Liver (tissue), 9 donors: Measurements from ENCODE around the gene ADCY4. TPM values are rescaled to one million over a fixed set of nuclear protein-coding genes. Genes with fewer than 3 reads are reported as not detected.

Source experiments
- DNase-seq: peaks from one replicate; pipeline ENCODE4 v3.0.0-alpha.2; 2017; ENCODE audit warnings: low spot score
- H3K27ac ChIP-seq, 2 donors: one replicate each; pipeline ENCODE4 v1.7.0; 2013; ENCODE audit warnings: inconsistent platforms in 2 of 2, low read length in 2 of 2, control low read depth in 1 of 2, low read depth in 1 of 2, mild to moderate bottlenecking in 1 of 2
- H3K27me3 ChIP-seq, 4 donors: one replicate each; pipeline versions ENCODE4 v1.6.1 to v1.7.0; 2013; ENCODE audit warnings: low read length in 3 of 4, inconsistent platforms in 1 of 4, mild to moderate bottlenecking in 1 of 4, moderate library complexity in 1 of 4; ENCODE audit not compliant: control insufficient read depth in 4 of 4, insufficient read depth in 4 of 4
- H3K36me3 ChIP-seq, 4 donors: one replicate each; pipeline versions ENCODE4 v1.6.1 to v1.7.0; 2013; ENCODE audit warnings: low read length in 3 of 4, mild to moderate bottlenecking in 3 of 4, low read depth in 1 of 4, moderate library complexity in 1 of 4; ENCODE audit not compliant: control insufficient read depth in 4 of 4, insufficient read depth in 3 of 4
- H3K4me1 ChIP-seq, 4 donors: one replicate each; pipeline versions ENCODE4 v1.6.1 to v1.7.0; 2013; ENCODE audit warnings: low read length in 3 of 4, mild to moderate bottlenecking in 3 of 4, moderate library complexity in 1 of 4; ENCODE audit not compliant: control insufficient read depth in 4 of 4, insufficient read depth in 4 of 4
- H3K4me3 ChIP-seq, 3 donors: one replicate each; pipeline versions ENCODE4 v1.6.1 to v1.7.0; 2013; ENCODE audit warnings: low read length in 3 of 3, control low read depth in 1 of 3, low read depth in 1 of 3, mild to moderate bottlenecking in 1 of 3
- H3K9ac ChIP-seq, 2 donors: one replicate each; pipeline ENCODE4 v1.7.0; 2013; ENCODE audit warnings: low read length in 2 of 2, mild to moderate bottlenecking in 2 of 2, moderate library complexity in 2 of 2, control low read depth in 1 of 2, low read depth in 1 of 2
- H3K9me3 ChIP-seq, 4 donors: one replicate each; pipeline versions ENCODE4 v1.6.1 to v1.7.0; 2013; ENCODE audit warnings: low read length in 3 of 4; ENCODE audit not compliant: control insufficient read depth in 4 of 4
- CTCF ChIP-seq: fragments of 150-350 bp; IDR thresholded peaks from 2 replicates; pipeline ENCODE4 v1.5.1; 2017; ENCODE audit warnings: improper control_type of control experiment, low read depth, low read length; ENCODE audit not compliant: missing input control
- EGR1 ChIP-seq, 2 donors: IDR thresholded peaks; 2 replicates each; pipeline ENCODE4 v1.6.1; 2016 to 2018; ENCODE audit warnings: antibody characterized with exemption in 2 of 2, low read depth in 2 of 2
- FOXA1 ChIP-seq: IDR thresholded peaks from 2 replicates; pipeline ENCODE4 v1.6.1; 2016; ENCODE audit warnings: antibody characterized with exemption
- HNF4A ChIP-seq, 2 donors: conservative IDR thresholded peaks; 2 replicates each; pipeline ENCODE4 v1.6.1; 2016; ENCODE audit warnings: antibody characterized with exemption in 2 of 2, mild to moderate bottlenecking in 2 of 2
- HNF4G ChIP-seq: IDR thresholded peaks from 2 replicates; pipeline ENCODE4 v1.6.1; 2016; ENCODE audit warnings: antibody characterized with exemption
- NR2F2 ChIP-seq: IDR thresholded peaks from 2 replicates; pipeline ENCODE4 v1.6.1; 2016; ENCODE audit warnings: antibody characterized with exemption
- RAD21 ChIP-seq, 2 donors: IDR thresholded peaks; 2 replicates each; pipeline ENCODE4 v1.6.1; 2016; ENCODE audit warnings: antibody characterized with exemption in 2 of 2, mild to moderate bottlenecking in 2 of 2
- RXRA ChIP-seq, 2 donors: IDR thresholded peaks; 2 replicates each; pipeline ENCODE4 v1.6.1; 2017 to 2018; ENCODE audit warnings: antibody characterized with exemption in 2 of 2, mild to moderate bottlenecking in 1 of 2
- SP1 ChIP-seq: IDR thresholded peaks from 2 replicates; pipeline ENCODE4 v1.6.1; 2018; ENCODE audit warnings: antibody characterized with exemption, mild to moderate bottlenecking
- TAF1 ChIP-seq: conservative IDR thresholded peaks from 2 replicates; pipeline ENCODE4 v1.6.1; 2016; ENCODE audit warnings: antibody characterized with exemption, mild to moderate bottlenecking
- YY1 ChIP-seq: IDR thresholded peaks from 2 replicates; pipeline ENCODE4 v1.6.1; 2016; ENCODE audit warnings: antibody characterized with exemption, mild to moderate bottlenecking
- WGBS: extraction: QIAGEN DNeasy Blood & Tissue Kit; methylation state at CpG from one replicate; pipeline ENCODE4 v1.1.7; 2013; 5-methylcytosine and 5-hydroxymethylcytosine counted together
- polyA plus RNA-seq, 2 donors: library from polyadenylated mRNA; stranded (reverse) in 1 of 2; unstranded in 1 of 2; fragments of 200-250 nt in 1 of 2; fragments of >200 nt in 1 of 2; fragmentation: Nextera tagmentation in 1 of 2; extraction: Ambion mirVana in 1 of 2; gene quantifications; one replicate each; pipeline versions ENCODE4 v1.2.1 to v1.2.3, GENCODE V29; 2013 to 2015
- total RNA-seq, 2 donors: library from RNA; depleted of rRNA; stranded (reverse); fragments of >200 nt; gene quantifications; one replicate each; pipeline ENCODE4 v1.2.3, GENCODE V29; 2014
- donor health status: healthy.
- donor health status: healthy.
- donor health status: healthy.
- donor health status: healthy.
- donor health status: healthy.

ADCY4 gene
- total and polyA plus RNA-seq, 4 donors: 2.2 to 7.2 (median 4.0) TPM

GRCh38 chr14:24351517-24351916 lies 16.6 kb upstream of the ADCY4 start:
- TF ChIP-seq RAD21 (IDR thresholded peaks at IDR 0.05): no peak
- no peak for TF ChIP-seq FOXA1
- no peak for TF ChIP-seq TAF1
- TF ChIP-seq NR2F2: no peak
- Histone ChIP-seq H3K9me3 (no peaks in the 10 kb centered on the region), H3K27me3 (no peaks in the 10 kb centered on the region), H3K9ac (no peak overlapping the region), H3K36me3 (no peaks in the 10 kb centered on the region), H3K4me1 (peaks cover 0 to 6% (median 2%) of the 10 kb centered on the region in 4 donors), H3K4me3 (no peak overlapping the region), H3K27ac (no peak overlapping the region)
- no peak for DNase-seq
- WGBS: 48% methylated on average over 4 of the region's 4 CpGs

GRCh38 chr14:24349742-24350141 lies 14.9 kb upstream of the ADCY4 start:
- TF ChIP-seq HNF4G (no peak), CTCF (no peak), EGR1 (IDR thresholded peaks at IDR 0.05; ENCODE audit: low read depth in 2 of 2) (no peak), YY1 (no peak), SP1 (no peak), RXRA (IDR thresholded peaks at IDR 0.05) (no peak), TAF1 (no peak)
- Histone ChIP-seq H3K9ac (no peak overlapping the region), H3K27ac (no peak overlapping the region), H3K27me3 (no peaks in the 10 kb centered on the region), H3K9me3 (no peaks in the 10 kb centered on the region), H3K36me3 (no peaks in the 10 kb centered on the region), H3K4me1 (peaks cover 0 to 6% (median 2%) of the 10 kb centered on the region in 4 donors), H3K4me3 (no peak overlapping the region)
- DNase-seq: no peak
- WGBS: 88% methylated on average over 5 of the region's 5 CpGs

- H3K4me1 ChIP-seq: peaks cover 0 to 3% (median 1%) of the 10 kb centered on the region in 4 donors
- WGBS: 99% methylated on average over 2 of the region's 2 CpGs
- H3K9ac ChIP-seq: no peak overlapping the region
- H3K9me3 ChIP-seq: no peaks in the 10 kb centered on the region
- H3K36me3 ChIP-seq: no peaks in the 10 kb centered on the region
- H3K4me3 ChIP-seq: no peak overlapping the region
- no peak overlapping the region for H3K27ac ChIP-seq
- TF ChIP-seq EGR1 (IDR thresholded peaks at IDR 0.05; ENCODE audit: low read depth in 2 of 2): no peak
- TF ChIP-seq FOXA1: no peak
- TF ChIP-seq YY1: no peak
- no peak for TF ChIP-seq SP1
- TF ChIP-seq HNF4G: no peak
- no peaks in the 10 kb centered on the region for H3K27me3 ChIP-seq
- no peak for DNase-seq
Observed at GRCh38 chr14:24348186-24348585, 13.3 kb upstream of the ADCY4 start.

GRCh38 chr14:24347134-24347533 lies 12.3 kb upstream of the ADCY4 start:
- H3K27ac ChIP-seq: no peak overlapping the region
- no peak for DNase-seq
- H3K9me3 ChIP-seq: no peaks in the 10 kb centered on the region
- no peaks in the 10 kb centered on the region for H3K36me3 ChIP-seq
- whole genome bisulfite sequencing: 68% methylated on average over 1 of the region's 1 CpG
- H3K9ac ChIP-seq: no peak overlapping the region
- no peak overlapping the region for H3K4me3 ChIP-seq
- H3K27me3 ChIP-seq: no peaks in the 10 kb centered on the region
- peaks cover 0 to 3% (median 1%) of the 10 kb centered on the region in 4 donors for H3K4me1 ChIP-seq
- TF ChIP-seq YY1: no peak
- no peak for TF ChIP-seq HNF4A (conservative IDR thresholded peaks at IDR 0.05)
- no peak for TF ChIP-seq RXRA (IDR thresholded peaks at IDR 0.05)
- TF ChIP-seq NR2F2: no peak
